Measurements from ENCODE around the gene ERO1B.
A peak's percentile ranks its signal among the peaks of the same experiment; 100 is the strongest.
"Not testable (repeated sequence)": the region's sequence is repeated elsewhere in the genome, so short reads cannot be mapped to it uniquely, and the experiment has no call there.

Gene ERO1B

GRCh38 chr1:236281654-236282424, at the start of gene ERO1B:
TSS of gene ERO1B (minus strand) at chr1:236281958. CDS start at chr1:236281783, 175 bp downstream.
- DNase-seq (ENCODE audit: low read depth, low spot score) = peak; percentile 93

DNA sequence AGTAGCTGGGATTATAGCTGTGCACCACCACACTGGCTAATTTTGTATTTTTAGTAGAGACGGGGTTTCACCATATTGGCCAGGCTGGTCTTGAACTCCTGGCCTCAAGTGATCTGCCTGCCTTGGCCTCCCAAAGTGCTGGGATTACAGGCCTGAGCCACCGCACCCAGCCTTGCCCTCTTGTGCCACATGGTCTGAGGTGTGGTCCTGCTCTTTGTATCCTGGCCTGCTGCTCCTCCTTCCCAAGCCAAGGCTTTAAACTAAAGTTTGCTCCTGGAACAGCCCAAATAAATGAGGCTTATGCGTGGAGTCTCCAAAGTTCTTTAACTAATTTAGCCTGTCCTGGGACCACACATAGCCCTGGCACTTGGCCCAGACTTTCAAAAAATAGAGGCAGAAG, 49.7 kb upstream of the ERO1B start:
- not testable (repeated sequence) for DNase-seq (ENCODE audit: low read depth, low spot score)

- DNase-seq (ENCODE audit: low read depth, low spot score) = no peak
Measured at GRCh38 chr1:236326432-236326831, 44.7 kb upstream of the ERO1B start.

DNA sequence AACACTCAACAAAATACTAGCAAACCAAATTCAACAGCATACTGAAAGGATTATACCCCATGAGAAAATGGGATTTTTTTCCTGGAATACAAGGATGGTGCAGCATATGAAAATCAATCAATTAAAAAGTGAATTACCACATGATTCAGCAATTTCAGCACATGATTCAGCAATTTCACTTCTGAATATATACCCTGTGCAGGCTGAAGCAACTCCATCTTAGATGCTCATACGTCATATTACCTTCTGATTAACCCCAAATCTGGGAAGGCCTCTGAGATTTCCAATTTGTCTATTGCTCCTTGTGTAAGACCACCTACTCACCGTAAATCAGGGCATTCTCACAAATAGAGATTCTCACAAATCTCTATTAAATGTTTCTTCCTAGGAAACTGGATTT, 43.8 kb upstream of the ERO1B start:
- DNase-seq (ENCODE audit: low read depth, low spot score) = no peak

DNA sequence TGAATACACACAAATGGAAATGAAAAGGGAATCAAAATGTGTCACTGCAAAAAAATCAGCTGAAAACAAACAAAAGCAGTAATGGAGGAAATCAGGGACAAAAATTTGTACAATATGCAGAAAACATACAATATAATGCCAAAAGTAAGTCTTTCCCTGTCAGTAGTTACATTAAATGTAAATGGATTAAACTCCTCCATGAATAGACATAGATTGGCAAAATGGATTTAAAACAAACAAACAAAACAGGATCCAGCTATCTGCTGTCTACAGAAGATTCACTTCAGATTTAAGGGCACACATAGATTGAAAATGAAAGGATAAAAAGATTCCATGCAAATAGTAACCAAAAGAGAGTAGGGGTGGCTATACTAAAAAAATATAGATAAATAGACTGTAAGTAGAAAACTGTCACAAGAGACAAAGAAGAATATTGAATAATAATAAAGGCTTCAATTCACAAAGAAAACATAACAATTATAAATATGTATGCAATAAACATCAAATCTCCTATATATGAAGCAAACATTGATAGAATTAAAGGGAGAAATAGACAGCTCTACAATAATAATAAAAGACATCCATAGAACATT, 42.2 kb upstream of the ERO1B start:
- DNase-seq (ENCODE audit: low read depth, low spot score) = no peak

DNA sequence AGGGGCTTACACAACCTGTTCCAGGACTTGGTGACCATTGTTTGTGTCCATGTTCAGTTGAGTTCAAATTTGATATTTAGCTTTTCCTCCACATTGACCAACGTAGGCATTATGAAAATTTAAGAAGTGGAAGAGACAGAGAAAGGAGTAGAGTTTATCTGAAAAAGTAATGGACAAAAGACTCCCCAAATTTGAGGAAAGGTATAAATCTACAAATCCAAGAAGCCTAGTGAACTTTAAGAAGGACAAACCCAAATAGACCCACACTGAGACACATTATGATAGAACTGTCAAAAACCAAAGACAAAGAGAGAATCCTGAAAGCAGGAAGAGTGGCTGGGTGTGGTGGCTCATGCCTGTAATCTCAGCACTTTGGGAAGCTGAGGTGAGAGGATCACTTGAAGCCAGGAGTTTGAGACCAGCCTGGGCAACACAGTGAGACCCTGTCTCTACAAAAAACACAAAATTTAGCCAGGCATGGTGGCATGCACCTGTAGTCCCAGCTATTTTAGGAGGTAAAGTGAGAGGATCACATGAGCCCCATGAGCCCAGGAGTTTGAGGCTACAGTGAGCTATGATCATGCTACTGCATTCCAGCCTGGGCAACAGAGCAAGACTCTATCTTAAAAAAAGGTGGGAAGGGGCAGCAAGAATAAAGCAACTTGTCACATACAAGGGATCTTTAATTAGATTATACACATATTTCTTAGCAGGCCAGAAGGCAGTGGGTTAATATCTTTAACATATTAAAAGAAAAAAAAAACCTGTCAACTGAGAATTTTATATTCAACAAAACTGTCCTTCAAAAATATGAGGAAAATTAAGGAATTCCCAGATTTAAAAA, 41.0 kb upstream of the ERO1B start:
- DNase-seq (ENCODE audit: low read depth, low spot score) = no peak

DNA sequence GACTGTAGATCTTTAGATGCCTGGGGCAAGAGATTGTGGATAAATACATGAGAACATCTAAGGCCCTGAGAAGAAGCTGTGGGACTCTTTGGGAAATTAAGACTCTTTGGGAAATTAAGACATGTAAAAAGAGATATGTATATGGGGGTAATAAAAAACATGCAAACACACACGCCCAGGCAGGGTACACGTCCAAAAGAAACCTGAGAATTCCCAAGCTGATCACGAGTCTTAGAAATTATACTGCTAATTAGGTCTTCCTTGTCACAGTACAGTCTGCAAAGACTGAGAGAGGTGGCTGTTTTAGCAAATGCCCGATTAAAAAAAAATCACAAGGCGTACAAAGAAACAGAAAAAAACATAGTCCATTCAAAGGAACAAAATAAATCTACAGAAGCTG, 39.3 kb upstream of the ERO1B start:
- no peak for DNase-seq (ENCODE audit: low read depth, low spot score)

DNA sequence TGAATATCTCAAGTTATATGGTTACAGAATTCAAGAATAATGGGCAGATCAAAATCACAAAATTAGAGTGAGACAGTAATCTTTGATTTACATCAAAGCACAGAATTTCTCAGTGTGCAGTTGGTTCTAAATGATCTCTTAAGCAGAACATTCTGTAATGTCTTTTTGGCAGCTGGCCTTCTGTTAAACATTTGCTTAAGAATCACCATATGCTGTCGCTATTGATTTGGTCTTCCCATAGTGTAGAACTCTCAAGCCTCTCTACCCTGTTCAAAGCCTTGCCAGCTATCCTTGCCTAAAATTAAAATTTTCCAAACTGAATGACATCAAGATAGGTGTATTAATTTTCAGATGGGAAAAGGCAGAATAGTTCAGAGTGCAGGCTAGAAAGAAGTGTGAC, 38.9 kb upstream of the ERO1B start:
- no peak for DNase-seq (ENCODE audit: low read depth, low spot score)

GRCh38 chr1:236320214-236320613, 38.5 kb upstream of the ERO1B start:
- no peak for DNase-seq (ENCODE audit: low read depth, low spot score)

- DNase-seq (ENCODE audit: low read depth, low spot score) = no peak
Measured at GRCh38 chr1:236316437-236316836, 34.7 kb upstream of the ERO1B start.

GRCh38 chr1:236315518-236315917, 33.8 kb upstream of the ERO1B start:
- DNase-seq (ENCODE audit: low read depth, low spot score) = no peak

DNA sequence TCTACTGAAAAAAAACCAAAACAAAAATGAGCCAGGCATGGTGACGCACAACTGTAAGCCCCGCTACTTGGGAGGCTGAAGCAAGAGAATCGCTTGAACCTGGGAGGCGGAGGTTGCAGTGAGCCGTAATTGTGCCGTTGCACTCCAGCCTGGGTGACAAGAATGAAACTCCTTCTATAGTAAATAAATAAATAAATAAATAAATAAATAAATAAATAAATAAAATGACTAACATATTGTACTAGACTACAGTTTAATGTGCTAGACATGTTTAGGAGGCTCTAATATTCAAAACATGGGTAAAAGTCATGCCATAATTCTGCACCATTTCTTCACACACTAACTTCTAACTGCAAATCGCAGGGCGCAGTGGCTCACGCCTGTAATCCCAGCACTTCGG, 33.3 kb upstream of the ERO1B start:
- no peak for DNase-seq (ENCODE audit: low read depth, low spot score)

DNA sequence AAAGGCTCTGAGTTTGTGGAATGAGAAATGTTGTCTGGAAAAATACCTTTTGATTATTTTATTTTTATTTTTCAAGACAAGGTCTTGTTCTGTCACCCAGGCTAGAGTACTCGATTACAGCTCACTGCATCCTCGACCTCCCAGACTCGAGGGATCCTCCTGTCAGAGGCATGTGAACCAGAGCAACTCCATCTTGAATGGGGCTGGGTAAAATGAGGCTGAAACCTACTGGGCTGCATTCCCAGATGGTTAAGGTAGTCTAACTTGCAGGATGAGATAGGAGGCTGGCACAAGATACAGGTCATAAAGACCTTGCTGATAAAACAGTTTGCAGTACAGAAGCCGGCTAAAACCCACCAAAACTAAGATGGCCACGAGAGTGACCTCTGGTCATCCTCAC, 32.3 kb upstream of the ERO1B start:
- not testable (repeated sequence) for DNase-seq (ENCODE audit: low read depth, low spot score)

- no peak for DNase-seq (ENCODE audit: low read depth, low spot score)
Measured at GRCh38 chr1:236313427-236313826, 31.7 kb upstream of the ERO1B start.

GRCh38 chr1:236311040-236311439, 29.3 kb upstream of the ERO1B start:
- DNase-seq (ENCODE audit: low read depth, low spot score) = no peak

DNA sequence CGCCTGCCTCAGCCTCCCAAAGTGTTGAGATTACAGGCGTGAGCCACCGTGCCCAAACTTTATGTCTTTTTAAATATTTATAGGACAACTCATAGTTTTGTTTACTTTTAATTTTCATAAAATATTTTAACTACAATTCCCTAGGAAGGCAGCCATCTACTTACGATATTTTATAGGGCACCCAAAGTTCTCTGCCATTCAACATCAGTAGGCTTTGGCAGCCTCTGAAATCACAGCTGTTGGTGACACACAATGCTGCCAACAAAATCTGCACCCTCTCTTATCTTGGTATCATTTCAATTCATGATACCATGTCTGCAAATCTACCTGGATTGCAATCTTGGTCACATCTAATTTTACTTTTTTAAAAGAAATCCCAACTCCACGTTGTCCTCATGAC, 27.1 kb upstream of the ERO1B start:
- no peak for DNase-seq (ENCODE audit: low read depth, low spot score)

DNA sequence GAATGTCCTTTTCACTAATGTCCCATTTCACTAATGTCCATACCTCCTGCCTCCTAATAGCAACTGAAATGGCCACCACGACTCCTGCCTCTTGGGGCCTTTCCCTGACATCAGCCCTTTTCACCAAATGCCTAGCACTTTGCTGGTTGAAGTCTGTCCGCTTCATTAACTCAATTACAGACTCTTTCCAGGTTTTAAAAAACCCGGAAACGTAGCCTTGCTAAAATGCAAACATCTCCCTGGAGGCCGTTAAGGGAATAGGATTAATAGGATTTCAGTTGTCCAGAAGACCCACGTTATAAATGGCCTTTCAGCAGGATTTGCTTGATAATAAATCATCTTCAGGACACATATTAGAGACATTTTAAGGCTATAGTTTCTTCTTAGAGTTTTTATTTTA, 25.7 kb upstream of the ERO1B start:
- no peak for DNase-seq (ENCODE audit: low read depth, low spot score)

- no peak for DNase-seq (ENCODE audit: low read depth, low spot score)
Measured at GRCh38 chr1:236304682-236305081, 22.9 kb upstream of the ERO1B start.

GRCh38 chr1:236303675-236304074, 21.9 kb upstream of the ERO1B start:
- no peak for DNase-seq (ENCODE audit: low read depth, low spot score)

DNA sequence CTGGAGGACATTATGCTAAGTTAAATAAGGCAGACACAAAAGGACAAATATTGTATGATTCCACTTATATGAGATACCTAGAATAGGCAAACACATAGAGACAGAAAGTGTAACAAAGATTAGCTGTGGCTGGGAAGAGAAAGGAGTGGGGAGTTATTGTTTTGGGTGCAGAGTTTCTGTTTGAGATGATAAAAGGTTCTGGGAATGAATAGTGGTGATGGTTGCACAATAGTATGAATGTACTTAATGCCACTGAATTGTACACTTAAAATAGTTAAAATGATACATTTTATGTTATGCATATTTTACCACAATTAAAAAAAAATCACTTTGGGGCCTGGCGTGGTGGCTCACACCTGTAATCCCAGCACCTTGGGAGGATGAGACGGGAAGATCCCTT, 21.2 kb upstream of the ERO1B start:
- DNase-seq (ENCODE audit: low read depth, low spot score) = no peak

- no peak for DNase-seq (ENCODE audit: low read depth, low spot score)
Measured at GRCh38 chr1:236301958-236302335, 20.2 kb upstream of the ERO1B start.

- DNase-seq (ENCODE audit: low read depth, low spot score) = no peak
Measured at GRCh38 chr1:236301080-236301957, 19.6 kb upstream of the ERO1B start.
